Measurements from ENCODE around the gene FKBP11.

DNA sequence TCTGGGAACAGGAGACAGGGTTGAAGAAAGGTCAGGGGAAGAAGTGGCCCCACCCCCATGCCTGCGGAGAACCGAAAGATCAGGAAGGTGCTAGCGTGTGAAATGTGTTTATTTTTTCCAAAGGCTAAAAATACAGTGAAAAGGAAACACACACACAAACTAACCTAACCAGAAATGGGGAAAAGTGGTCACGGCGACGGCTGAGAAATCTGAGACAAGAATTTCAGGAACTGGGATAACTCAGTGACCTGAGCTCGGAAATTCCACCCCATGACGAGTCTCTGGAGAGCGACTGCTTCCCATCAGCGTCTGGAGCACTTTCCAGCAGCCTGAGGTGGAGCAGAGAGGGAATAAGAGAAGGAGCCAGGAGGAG is 43.0 kb downstream of the FKBP11 start:
- TF ChIP-seq POLR2A (IDR thresholded peaks at IDR 0.05): no peak
- TF ChIP-seq, protein P1, sequence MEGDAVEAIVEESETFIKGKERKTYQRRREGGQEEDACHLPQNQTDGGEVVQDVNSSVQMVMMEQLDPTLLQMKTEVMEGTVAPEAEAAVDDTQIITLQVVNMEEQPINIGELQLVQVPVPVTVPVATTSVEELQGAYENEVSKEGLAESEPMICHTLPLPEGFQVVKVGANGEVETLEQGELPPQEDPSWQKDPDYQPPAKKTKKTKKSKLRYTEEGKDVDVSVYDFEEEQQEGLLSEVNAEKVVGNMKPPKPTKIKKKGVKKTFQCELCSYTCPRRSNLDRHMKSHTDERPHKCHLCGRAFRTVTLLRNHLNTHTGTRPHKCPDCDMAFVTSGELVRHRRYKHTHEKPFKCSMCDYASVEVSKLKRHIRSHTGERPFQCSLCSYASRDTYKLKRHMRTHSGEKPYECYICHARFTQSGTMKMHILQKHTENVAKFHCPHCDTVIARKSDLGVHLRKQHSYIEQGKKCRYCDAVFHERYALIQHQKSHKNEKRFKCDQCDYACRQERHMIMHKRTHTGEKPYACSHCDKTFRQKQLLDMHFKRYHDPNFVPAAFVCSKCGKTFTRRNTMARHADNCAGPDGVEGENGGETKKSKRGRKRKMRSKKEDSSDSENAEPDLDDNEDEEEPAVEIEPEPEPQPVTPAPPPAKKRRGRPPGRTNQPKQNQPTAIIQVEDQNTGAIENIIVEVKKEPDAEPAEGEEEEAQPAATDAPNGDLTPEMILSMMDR (IDR thresholded peaks at IDR 0.05): no peak
- TF ChIP-seq POLR2AphosphoS5 (IDR thresholded peaks at IDR 0.05): peak in 1 of 2 donors; percentile 64
- TF ChIP-seq EP300 (IDR thresholded peaks at IDR 0.05): peak in 3 of 4 donors; percentile 24 to 92 (median 33)
